ENCODE results near the gene TMEM108.

TMEM108 gene

GRCh38 chr3:133123636-133124035, 85.4 kb downstream of the TMEM108 start:
- no peak for DNase-seq

- DNase-seq: no peak
These were observed 86.3 kb downstream of the TMEM108 start for GRCh38 chr3:133124511-133124910.

GRCh38 chr3:133125171-133125570, 87.0 kb downstream of the TMEM108 start:
- no peak for DNase-seq

- no peak for DNase-seq
These were observed 87.6 kb downstream of the TMEM108 start for GRCh38 chr3:133125802-133126201.

GRCh38 chr3:133127381-133127780, 89.2 kb downstream of the TMEM108 start:
- DNase-seq: no peak

GRCh38 chr3:133130168-133130567, 92.0 kb downstream of the TMEM108 start:
- DNase-seq: no peak

- no peak for DNase-seq
These were observed 97.1 kb downstream of the TMEM108 start for GRCh38 chr3:133135306-133135705.

- no peak for DNase-seq
These were observed 98.2 kb downstream of the TMEM108 start for GRCh38 chr3:133136114-133137041.

- no peak for DNase-seq
These were observed 99.1 kb downstream of the TMEM108 start for GRCh38 chr3:133137042-133137996.

GRCh38 chr3:133138017-133138416, 99.8 kb downstream of the TMEM108 start:
- DNase-seq: no peak

- DNase-seq: no peak
These were observed 113.9 kb downstream of the TMEM108 start for GRCh38 chr3:133152056-133152455.

- DNase-seq: no peak
These were observed 114.6 kb downstream of the TMEM108 start for GRCh38 chr3:133152681-133153220.

GRCh38 chr3:133153382-133153781, 115.2 kb downstream of the TMEM108 start:
- no peak for DNase-seq

- DNase-seq: no peak
These were observed 119.5 kb downstream of the TMEM108 start for GRCh38 chr3:133157716-133158115.

- DNase-seq: no peak
These were observed 120.5 kb downstream of the TMEM108 start for GRCh38 chr3:133158686-133159085.

- DNase-seq: no peak
These were observed 121.6 kb downstream of the TMEM108 start for GRCh38 chr3:133159498-133160475.

- no peak for DNase-seq
These were observed 123.5 kb downstream of the TMEM108 start for GRCh38 chr3:133161656-133162055.

- no peak for DNase-seq
These were observed 124.1 kb downstream of the TMEM108 start for GRCh38 chr3:133162265-133162664.

- no peak for DNase-seq
These were observed 124.6 kb downstream of the TMEM108 start for GRCh38 chr3:133162670-133163305.

GRCh38 chr3:133167340-133168024, 129.3 kb downstream of the TMEM108 start:
- DNase-seq: no peak

GRCh38 chr3:133168025-133168401, 129.8 kb downstream of the TMEM108 start:
- DNase-seq: no peak
